ENCODE data around the gene ABLIM1. TPM values are rescaled to one million over a fixed set of nuclear protein-coding genes. Genes with fewer than 3 reads are reported as not detected.

The ABLIM1 gene
- total and polyA plus RNA-seq, 2 of the 13 experiments (the other 11 are each of a cell fraction or from before 2014, with no cell fraction given): 59.4 to 92.7 TPM

GRCh38 chr10:114489521-114490310 lies 168.4 kb downstream of the ABLIM1 start (continued):
- TF ChIP-seq DZIP1 (CRISPR knock-in tag; IDR thresholded peaks at IDR 0.05) (no peak), ZNF788 (CRISPR knock-in tag; IDR thresholded peaks at IDR 0.05; ENCODE audit: borderline replicate concordance) (peak; percentile 16; the same call in 1 of the 2 replicates), SP1 (IDR thresholded peaks at IDR 0.05) (no peak), SP1 (CRISPR knock-in tag; IDR thresholded peaks at IDR 0.05) (no peak), ZNF180 (CRISPR knock-in tag; IDR thresholded peaks at IDR 0.05; ENCODE audit: borderline replicate concordance, low read depth) (no peak), ZNF383 (CRISPR knock-in tag; IDR thresholded peaks at IDR 0.05; ENCODE audit: borderline replicate concordance) (no peak), ZNF143 (CRISPR knock-in tag; IDR thresholded peaks at IDR 0.05) (no peak), HOMEZ (CRISPR knock-in tag; IDR thresholded peaks at IDR 0.05; ENCODE audit: low read depth) (peak; percentile 66), NKX3-1 (CRISPR knock-in tag; IDR thresholded peaks at IDR 0.05) (no peak), ZNF382 (CRISPR knock-in tag; IDR thresholded peaks at IDR 0.05; ENCODE audit: borderline replicate concordance) (no peak), GLI4 (CRISPR knock-in tag; IDR thresholded peaks at IDR 0.05; ENCODE audit: borderline replicate concordance) (no peak), SOX6 (IDR thresholded peaks at IDR 0.05) (no peak), SOX6 (CRISPR knock-in tag; IDR thresholded peaks at IDR 0.05) (peak; percentile 99), KDM4B (CRISPR knock-in tag; IDR thresholded peaks at IDR 0.05) (no peak), ZNF414 (CRISPR knock-in tag; IDR thresholded peaks at IDR 0.05) (no peak)
- TF ChIP-seq, protein P1, sequence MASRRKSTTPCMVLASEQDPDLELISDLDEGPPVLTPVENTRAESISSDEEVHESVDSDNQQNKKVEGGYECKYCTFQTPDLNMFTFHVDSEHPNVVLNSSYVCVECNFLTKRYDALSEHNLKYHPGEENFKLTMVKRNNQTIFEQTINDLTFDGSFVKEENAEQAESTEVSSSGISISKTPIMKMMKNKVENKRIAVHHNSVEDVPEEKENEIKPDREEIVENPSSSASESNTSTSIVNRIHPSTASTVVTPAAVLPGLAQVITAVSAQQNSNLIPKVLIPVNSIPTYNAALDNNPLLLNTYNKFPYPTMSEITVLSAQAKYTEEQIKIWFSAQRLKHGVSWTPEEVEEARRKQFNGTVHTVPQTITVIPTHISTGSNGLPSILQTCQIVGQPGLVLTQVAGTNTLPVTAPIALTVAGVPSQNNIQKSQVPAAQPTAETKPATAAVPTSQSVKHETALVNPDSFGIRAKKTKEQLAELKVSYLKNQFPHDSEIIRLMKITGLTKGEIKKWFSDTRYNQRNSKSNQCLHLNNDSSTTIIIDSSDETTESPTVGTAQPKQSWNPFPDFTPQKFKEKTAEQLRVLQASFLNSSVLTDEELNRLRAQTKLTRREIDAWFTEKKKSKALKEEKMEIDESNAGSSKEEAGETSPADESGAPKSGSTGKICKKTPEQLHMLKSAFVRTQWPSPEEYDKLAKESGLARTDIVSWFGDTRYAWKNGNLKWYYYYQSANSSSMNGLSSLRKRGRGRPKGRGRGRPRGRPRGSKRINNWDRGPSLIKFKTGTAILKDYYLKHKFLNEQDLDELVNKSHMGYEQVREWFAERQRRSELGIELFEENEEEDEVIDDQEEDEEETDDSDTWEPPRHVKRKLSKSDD (CRISPR knock-in tag; IDR thresholded peaks at IDR 0.05; ENCODE audit: low read depth): no peak; the same call in 1 of the 2 replicates
- TF ChIP-seq, protein P2, sequence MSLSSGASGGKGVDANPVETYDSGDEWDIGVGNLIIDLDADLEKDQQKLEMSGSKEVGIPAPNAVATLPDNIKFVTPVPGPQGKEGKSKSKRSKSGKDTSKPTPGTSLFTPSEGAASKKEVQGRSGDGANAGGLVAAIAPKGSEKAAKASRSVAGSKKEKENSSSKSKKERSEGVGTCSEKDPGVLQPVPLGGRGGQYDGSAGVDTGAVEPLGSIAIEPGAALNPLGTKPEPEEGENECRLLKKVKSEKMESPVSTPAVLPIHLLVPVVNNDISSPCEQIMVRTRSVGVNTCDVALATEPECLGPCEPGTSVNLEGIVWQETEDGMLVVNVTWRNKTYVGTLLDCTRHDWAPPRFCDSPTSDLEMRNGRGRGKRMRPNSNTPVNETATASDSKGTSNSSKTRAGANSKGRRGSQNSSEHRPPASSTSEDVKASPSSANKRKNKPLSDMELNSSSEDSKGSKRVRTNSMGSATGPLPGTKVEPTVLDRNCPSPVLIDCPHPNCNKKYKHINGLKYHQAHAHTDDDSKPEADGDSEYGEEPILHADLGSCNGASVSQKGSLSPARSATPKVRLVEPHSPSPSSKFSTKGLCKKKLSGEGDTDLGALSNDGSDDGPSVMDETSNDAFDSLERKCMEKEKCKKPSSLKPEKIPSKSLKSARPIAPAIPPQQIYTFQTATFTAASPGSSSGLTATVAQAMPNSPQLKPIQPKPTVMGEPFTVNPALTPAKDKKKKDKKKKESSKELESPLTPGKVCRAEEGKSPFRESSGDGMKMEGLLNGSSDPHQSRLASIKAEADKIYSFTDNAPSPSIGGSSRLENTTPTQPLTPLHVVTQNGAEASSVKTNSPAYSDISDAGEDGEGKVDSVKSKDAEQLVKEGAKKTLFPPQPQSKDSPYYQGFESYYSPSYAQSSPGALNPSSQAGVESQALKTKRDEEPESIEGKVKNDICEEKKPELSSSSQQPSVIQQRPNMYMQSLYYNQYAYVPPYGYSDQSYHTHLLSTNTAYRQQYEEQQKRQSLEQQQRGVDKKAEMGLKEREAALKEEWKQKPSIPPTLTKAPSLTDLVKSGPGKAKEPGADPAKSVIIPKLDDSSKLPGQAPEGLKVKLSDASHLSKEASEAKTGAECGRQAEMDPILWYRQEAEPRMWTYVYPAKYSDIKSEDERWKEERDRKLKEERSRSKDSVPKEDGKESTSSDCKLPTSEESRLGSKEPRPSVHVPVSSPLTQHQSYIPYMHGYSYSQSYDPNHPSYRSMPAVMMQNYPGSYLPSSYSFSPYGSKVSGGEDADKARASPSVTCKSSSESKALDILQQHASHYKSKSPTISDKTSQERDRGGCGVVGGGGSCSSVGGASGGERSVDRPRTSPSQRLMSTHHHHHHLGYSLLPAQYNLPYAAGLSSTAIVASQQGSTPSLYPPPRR (CRISPR knock-in tag; IDR thresholded peaks at IDR 0.05; ENCODE audit: borderline replicate concordance): peak; percentile 75

All from HepG2 (cell line).